ENCODE data around the gene HYI.

GRCh38 chr1:43427524-43427923 is 26.2 kb downstream of the HYI start:
- TF ChIP-seq CTCF (IDR thresholded peaks at IDR 0.05), result no peak
- no peak for TF ChIP-seq POLR2A (IDR thresholded peaks at IDR 0.05)
- no peak for TF ChIP-seq EP300 (IDR thresholded peaks at IDR 0.05)
- no peak for TF ChIP-seq POLR2AphosphoS5 (IDR thresholded peaks at IDR 0.05)
